Neutrophil (primary cell): ENCODE results near the gene CD22.

Experiments
- H3K27ac ChIP-seq: fragments of 200-600 bp; sonication (generic); 2 replicates; pipeline ENCODE4 v1.5.1; 2016; ENCODE audit warnings: mild to moderate bottlenecking, moderate library complexity
- H3K27me3 ChIP-seq: fragments of 200-600 bp; sonication (generic); 2 replicates; pipeline ENCODE4 v1.6.0; 2016; ENCODE audit warnings: mild to moderate bottlenecking
- H3K36me3 ChIP-seq: fragments of 200-600 bp; sonication (generic); 2 replicates; pipeline ENCODE4 v1.5.1; 2017
- H3K4me1 ChIP-seq, 2 experiments: fragments of 200-600 bp in 1 of 2; sonication (generic) in 1 of 2; 1 replicate in 1 of 2; 2 replicates in 1 of 2; pipeline versions ENCODE4 v1.5.1 to v1.6.1; 2013 to 2016; ENCODE audit warnings: low read depth in 1 of 2, low read length in 1 of 2, mild to moderate bottlenecking in 1 of 2, moderate library complexity in 1 of 2; ENCODE audit not compliant: control insufficient read depth in 1 of 2, insufficient read depth in 1 of 2
- H3K4me3 ChIP-seq, 2 experiments: fragments of 200-600 bp in 1 of 2; sonication (generic) in 1 of 2; 1 replicate in 1 of 2; 2 replicates in 1 of 2; pipeline ENCODE4 v1.5.1; 2013 to 2016; ENCODE audit warnings: low read depth in 1 of 2, low read length in 1 of 2, mild to moderate bottlenecking in 1 of 2, moderate library complexity in 1 of 2
- H3K9me3 ChIP-seq: fragments of 200-600 bp; sonication (generic); 2 replicates; pipeline ENCODE4 v1.5.1; 2016
- TF ChIP-seq, protein P1 (sequence below): fragments of 200-600 bp; sonication (generic); IDR thresholded peaks from 2 replicates; pipeline ENCODE4 v1.5.1; 2016; ENCODE audit warnings: antibody characterized with exemption

The CD22 gene

DNA sequence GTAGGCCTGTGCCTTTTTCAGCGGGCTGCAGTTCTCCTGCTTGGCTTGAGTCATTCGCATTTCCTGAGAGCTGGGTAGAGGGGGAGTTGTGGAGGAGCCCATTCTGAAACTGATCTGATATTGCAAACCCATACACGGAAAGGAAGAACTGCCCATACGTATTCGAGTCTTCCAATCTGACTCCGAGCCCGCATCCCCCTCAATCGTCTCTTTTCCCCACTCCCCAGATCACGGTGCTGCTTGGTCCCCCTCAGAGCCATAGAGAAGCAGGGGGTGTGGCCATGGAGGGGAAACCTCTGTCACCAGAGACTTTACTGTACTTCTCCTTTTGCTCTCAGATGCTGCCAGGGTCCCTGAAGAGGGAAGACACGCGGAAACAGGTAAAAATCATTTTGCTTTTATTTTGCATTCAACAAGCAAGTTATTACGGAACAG is at the start of gene CD22:
Gene CD22 (plus strand): TSS at position 337 of the 435 bp plus-strand sequence. CDS start 2,854 bp downstream, outside the sequence.
- TF ChIP-seq, protein P1, sequence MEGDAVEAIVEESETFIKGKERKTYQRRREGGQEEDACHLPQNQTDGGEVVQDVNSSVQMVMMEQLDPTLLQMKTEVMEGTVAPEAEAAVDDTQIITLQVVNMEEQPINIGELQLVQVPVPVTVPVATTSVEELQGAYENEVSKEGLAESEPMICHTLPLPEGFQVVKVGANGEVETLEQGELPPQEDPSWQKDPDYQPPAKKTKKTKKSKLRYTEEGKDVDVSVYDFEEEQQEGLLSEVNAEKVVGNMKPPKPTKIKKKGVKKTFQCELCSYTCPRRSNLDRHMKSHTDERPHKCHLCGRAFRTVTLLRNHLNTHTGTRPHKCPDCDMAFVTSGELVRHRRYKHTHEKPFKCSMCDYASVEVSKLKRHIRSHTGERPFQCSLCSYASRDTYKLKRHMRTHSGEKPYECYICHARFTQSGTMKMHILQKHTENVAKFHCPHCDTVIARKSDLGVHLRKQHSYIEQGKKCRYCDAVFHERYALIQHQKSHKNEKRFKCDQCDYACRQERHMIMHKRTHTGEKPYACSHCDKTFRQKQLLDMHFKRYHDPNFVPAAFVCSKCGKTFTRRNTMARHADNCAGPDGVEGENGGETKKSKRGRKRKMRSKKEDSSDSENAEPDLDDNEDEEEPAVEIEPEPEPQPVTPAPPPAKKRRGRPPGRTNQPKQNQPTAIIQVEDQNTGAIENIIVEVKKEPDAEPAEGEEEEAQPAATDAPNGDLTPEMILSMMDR, result no peak
- Histone ChIP-seq H3K27me3 (peaks cover 16% of the 10 kb centered on the region), H3K27ac (no peak within 1 kb of the TSS), H3K36me3 (no peaks in the 10 kb centered on the region), H3K4me3 (no peak within 1 kb of the TSS), H3K4me1 (peaks cover 10 to 14% of the 10 kb centered on the region in 2 experiments), H3K9me3 (no peaks in the 10 kb centered on the region)

DNA sequence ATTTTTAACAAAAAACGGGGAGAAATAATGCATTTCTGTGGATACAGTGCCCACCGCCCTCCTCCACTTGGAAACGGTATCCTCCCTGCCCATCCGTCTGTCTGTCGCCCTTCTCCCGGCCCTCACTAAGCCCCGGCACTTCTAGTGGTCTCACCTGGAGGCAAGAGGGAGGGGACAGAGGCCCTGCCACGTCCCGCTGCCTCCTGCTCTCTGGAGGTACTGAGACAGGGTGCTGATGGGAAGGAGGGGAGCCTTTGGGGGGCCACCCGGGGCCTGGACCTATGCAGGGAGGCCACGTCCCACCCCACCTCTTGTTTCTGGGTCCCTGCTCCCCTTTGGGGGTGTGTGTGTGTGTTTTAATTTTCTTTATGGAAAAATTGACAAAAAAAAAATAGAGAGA is 49.6 kb upstream of the CD22 start:
- H3K27ac ChIP-seq, result no peak overlapping the region
- H3K4me1 ChIP-seq, result no peaks in the 10 kb centered on the region
- H3K36me3 ChIP-seq, result peaks cover 53% of the 10 kb centered on the region
- H3K4me3 ChIP-seq, result no peak overlapping the region
- H3K9me3 ChIP-seq, result no peaks in the 10 kb centered on the region
- H3K27me3 ChIP-seq, result peaks cover 29% of the 10 kb centered on the region
- TF ChIP-seq, protein P1, result no peak

- peaks cover 34% of the 10 kb centered on the region for H3K27me3 ChIP-seq
- no peaks in the 10 kb centered on the region for H3K9me3 ChIP-seq
- H3K36me3 ChIP-seq, result peaks cover 45% of the 10 kb centered on the region
- H3K4me1 ChIP-seq, result no peaks in the 10 kb centered on the region
- TF ChIP-seq, protein P1, result no peak
- H3K27ac ChIP-seq, result no peak overlapping the region
- no peak overlapping the region for H3K4me3 ChIP-seq
Measured at GRCh38 chr19:35279985-35280821, 48.8 kb upstream of the CD22 start.

- H3K9me3 ChIP-seq, result no peaks in the 10 kb centered on the region
- peaks cover 40% of the 10 kb centered on the region for H3K36me3 ChIP-seq
- H3K4me3 ChIP-seq, result no peak overlapping the region
- peaks cover 34% of the 10 kb centered on the region for H3K27me3 ChIP-seq
- no peaks in the 10 kb centered on the region for H3K4me1 ChIP-seq
- no peak overlapping the region for H3K27ac ChIP-seq
- TF ChIP-seq, protein P1, result no peak
Measured at GRCh38 chr19:35281303-35281702, 47.7 kb upstream of the CD22 start.

DNA sequence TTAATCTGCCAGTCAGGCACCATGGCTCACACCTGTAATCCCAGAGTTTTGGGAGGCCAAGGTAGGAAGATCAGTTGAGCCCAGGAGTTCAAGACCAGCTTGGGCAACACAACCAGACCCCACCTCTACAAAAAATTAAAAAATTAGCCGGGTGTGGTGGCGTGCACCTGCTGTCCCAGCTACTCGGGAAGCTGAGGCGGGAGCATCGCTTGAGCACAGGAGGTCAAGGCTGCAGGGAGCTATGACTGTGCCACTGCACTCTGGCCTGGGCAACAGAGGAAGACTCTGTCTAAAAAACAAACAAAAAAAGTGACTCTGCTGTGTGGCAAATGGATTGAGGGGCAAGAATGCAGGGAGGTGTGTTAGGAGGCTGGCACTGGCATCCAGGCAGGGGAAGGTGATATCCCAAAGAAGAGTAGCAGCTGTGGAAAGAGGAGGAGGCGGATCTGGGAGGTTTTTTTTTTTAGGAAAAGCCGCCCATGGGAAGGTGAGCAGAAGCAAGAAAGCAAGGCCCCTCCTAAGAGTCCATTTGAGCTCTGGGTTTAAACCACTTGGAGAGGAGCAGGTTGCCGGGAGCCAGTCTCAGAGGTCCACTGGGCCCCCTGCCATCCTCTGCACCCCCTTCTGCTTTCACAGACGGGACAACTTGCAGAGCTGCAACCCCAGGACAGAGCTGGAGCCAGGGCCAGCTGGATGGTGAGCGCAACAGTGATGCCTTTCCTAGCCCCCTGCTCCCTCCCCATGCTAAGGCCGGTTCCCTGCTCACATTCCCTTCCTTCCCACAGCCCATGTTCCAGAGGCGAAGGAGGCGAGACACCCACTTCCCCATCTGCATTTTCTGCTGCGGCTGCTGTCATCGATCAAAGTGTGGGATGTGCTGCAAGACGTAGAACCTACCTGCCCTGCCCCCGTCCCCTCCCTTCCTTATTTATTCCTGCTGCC is 44.6 kb upstream of the CD22 start:
- no peaks in the 10 kb centered on the region for H3K9me3 ChIP-seq
- TF ChIP-seq, protein P1, result no peak
- no peak overlapping the region for H3K4me3 ChIP-seq
- H3K27ac ChIP-seq, result no peak overlapping the region
- H3K27me3 ChIP-seq, result peaks cover 34% of the 10 kb centered on the region
- H3K36me3 ChIP-seq, result peaks cover 8% of the 10 kb centered on the region
- H3K4me1 ChIP-seq, result no peaks in the 10 kb centered on the region
